NCI-H1417 (cell line): ENCODE data around the gene RBKS.
A peak's percentile ranks its signal among the peaks of the same experiment; 100 is the strongest.

ENCODE experiments used
- DNase-seq, 3 experiments: peaks; one replicate each; lab custom pipeline; 2025; lab: John Stamatoyannopoulos, UW

RBKS gene

GRCh38 chr2:27890146-27890923 is at the start of gene RBKS, which contains the start of gene BABAM2:
RBKS (minus strand) TSS chr2:27890387; CDS start chr2:27890345, 42 bp downstream.
BABAM2 (plus strand) TSS chr2:27890729; CDS start chr2:27894557, 3,828 bp downstream.
- DNase-seq = peak; percentile 93 to 96 (median 96)

GRCh38 chr2:27935026-27935425 is 44.8 kb upstream of the RBKS start:
- DNase-seq = no peak

DNA sequence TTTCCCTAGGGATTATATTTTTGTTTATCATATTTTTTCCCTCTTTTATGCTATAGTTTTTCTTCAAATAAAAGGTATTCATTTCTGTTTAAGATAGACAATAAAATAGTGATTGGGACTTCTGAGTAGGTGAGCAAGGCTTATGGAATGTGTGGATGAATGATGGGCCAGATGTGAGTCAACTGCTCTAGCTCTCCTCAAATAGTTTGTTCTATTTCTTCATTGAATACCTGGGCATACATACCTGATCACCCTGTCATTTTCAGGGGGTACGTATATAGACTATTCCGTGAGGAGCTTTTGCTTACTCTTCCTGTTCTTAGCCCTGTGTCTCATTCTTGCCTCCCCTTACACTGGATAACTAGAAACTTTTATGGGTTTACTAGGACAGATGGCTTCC is 42.2 kb upstream of the RBKS start:
- DNase-seq = no peak

GRCh38 chr2:27931361-27931950 is 41.3 kb upstream of the RBKS start:
- no peak for DNase-seq

GRCh38 chr2:27929916-27930486 is 39.8 kb upstream of the RBKS start:
- DNase-seq = no peak

DNA sequence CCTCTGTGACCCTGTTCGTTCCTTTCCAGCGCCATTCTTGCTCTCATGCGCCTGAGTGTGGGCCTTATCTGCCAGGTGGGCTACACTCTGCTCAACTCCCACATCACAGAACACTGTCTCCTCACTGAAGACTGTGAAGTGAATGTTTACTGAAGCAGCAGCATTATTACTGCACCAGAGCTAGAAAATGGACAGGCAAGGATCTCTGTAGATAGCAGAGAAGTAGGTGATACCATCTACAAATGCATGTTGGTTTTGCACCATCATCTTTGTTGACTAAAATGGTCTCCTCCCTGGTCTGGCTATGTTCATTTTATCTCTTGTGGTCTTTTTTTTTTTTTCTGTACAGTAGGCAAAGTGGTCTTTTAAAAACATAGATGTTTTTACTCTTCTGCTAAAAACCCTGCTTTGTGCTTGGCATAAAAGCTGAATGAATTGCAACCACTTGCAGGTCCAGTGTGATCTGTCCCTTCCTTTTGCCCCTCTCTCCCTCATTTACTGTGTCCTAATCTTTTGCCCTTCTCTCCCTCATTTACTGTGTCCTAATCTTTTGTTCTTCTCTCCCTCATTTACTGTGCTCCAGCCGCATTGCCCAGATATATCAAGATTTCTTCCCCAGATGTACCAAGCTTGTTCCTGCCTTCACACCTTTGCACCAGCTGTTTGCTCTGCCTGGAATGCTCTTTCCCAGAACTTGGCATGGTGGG is 35.7 kb upstream of the RBKS start:
- no peak for DNase-seq

DNA sequence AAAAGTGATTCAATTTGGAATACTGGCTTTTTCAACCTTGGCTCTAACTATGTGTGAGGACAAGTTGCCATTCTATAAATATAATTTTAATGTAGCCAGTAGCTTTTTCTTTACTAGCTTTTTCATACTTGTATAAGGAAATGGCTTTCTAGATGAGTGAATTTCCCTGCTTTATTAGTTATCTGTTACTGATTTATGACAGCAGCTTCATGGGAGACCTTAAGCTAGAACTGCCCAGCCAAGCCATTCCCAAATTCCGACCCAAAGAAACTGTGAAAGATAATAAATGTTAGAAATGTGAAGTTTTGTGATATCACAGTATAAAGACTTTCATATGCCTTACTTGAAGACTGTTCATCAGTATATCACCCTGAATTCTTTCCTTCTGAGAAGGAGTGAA is 32.7 kb upstream of the RBKS start:
- DNase-seq = no peak

DNA sequence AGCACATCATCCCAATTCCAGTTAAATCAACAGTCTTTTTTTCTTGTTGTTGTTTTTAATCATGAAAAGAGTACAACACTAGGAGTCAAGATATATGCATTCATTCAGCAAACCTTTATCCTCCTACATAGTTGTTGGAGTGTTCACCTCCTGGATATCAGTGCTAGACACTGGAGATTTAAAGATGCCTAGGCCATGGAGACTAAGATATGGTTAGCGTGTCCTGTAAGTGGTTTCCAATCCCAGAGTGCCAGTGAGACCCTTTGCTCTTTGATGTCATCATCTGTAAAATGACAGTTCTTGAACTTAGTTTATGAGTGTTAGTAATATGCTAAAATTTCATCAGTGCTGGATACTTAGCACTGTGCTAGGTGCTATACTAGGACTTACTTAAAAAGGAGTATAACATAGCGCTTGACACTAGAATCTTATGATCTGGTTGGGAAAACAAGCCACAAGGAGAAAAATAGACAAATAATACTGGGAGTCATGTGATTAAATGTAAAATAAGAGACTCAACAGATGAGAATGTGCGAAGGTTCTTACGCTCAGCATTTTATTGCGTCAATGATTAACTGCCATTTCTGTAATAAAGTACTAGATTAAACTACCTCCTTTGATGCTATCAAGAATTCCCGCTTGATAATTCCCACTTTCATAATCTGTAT is 31.8 kb upstream of the RBKS start:
- no peak for DNase-seq

- DNase-seq = no peak
Observed at GRCh38 chr2:27921424-27921823, 31.2 kb upstream of the RBKS start.

- DNase-seq = no peak
Observed at GRCh38 chr2:27920148-27920885, 30.1 kb upstream of the RBKS start.

GRCh38 chr2:27916293-27916995 is 26.3 kb upstream of the RBKS start:
- peak in 1 of 3 experiments; percentile 47 for DNase-seq

DNA sequence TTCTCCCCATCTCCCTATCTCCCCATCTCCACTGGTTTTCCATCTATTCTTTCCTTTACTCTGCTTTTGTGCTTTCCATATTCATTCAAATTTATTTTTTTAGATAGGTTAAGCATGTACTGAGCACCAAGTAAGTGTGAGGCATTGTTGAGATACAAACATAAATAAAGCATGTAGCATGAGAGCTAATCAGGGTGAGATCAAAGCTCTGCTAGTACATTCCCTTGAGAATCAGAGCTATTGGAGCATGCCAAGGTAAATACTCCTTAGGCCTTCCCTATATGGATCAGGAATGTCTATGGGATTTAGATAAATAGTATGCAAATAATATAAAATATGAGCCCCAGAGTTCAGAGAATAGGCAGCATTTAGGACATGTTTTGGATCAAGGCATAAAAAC is 25.7 kb upstream of the RBKS start:
- peak in 1 of 3 experiments; percentile 22 for DNase-seq

- no peak for DNase-seq
Observed at GRCh38 chr2:27915191-27915590, 25.0 kb upstream of the RBKS start.

- DNase-seq = no peak
Observed at GRCh38 chr2:27914805-27915175, 24.6 kb upstream of the RBKS start.

DNA sequence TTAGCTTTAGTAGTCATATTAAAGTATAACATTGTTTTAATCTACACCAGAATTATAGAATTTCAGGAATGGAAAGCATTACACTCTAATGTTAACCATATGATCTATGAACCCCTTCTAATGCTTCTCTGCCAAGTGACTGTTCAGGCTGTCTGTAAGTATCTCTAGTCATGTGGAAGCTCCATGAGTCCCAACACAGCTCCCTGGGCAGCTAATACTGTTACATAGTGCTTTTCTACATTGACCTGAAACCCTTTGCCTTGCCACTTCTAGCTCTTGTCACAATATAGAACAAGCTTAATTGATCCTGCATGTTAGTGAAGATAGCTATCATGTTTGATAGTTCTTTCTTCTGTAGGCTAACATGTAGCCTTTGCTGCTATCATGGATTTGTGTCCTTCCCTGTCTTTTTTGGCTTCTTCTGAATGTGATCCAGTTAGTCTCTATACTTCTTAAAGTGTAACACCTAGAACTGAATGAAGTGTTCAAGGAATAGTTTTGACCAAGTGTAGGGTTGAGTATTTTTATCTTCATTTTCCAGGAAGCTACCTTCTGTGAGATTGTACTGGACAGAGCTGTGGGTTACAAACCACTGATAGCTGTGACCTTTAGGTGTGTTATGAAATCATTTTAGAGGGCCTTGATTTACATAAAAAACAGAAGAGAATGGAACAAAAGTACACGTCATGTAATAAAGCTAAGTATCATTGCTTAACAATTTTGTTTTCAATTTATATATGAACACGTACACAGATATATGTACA is 24.0 kb upstream of the RBKS start:
- no peak for DNase-seq

DNA sequence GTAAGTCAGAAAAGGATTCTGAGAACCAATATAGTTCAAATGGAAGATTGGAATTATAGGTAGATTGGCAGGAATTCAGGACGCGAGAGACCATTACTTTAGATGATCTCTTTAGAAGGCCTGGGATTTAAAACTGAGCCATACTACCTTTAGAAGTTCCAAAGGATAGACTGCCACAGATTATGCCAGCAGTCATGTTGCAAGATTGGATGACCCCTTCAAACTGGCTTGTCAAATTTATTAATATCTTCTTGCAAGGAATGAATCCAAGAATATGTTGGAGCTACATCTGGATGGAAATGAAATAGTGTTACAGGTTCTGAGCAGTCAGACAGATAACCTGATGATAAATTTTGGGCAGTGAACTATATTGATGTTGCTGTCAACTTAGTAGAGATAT is 22.3 kb upstream of the RBKS start:
- DNase-seq = no peak

DNA sequence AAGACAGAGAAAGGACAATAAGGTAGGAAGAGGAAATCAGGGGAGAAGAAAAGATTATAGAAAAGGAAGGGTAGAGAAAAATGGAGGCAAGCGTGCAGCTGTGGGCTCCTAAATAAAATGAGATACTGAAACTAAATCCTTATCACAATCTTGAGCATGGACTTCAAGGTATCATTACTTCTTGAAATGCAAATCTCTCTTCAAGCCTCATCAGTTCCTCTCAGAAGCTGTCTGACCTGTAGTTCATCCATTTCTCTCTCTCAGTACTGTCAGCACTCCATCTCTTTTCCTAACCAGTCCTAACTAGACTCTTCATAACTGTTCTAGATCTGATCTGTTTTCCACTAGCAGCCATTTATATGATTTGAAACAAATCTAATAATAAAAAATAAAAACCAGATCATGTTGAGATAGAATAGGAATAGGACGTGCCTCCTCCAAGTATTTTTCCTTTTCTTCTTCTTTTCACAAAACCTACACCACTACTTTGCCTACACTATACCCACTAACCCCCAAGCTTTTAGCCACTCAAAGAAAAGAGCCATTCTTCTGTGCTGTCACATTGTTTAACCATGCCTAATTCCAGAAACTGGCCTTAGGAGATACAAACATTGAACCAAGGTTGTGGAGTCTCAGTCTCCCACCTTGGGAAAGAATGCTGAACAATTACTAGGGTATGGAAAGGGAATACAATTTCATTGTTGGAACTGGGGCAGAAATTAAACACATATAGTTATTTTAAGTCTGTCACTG is 21.4 kb upstream of the RBKS start:
- no peak for DNase-seq

GRCh38 chr2:27909901-27910300 is 19.7 kb upstream of the RBKS start:
- no peak for DNase-seq

- no peak for DNase-seq
Observed at GRCh38 chr2:27907547-27907946, 17.4 kb upstream of the RBKS start.
